NK-92 (cell line): ENCODE results near the gene CDK5RAP3.

ENCODE experiments used
- DNase-seq: peaks from one replicate; lab custom pipeline; 2025; ENCODE audit not compliant: unreplicated experiment; lab: John Stamatoyannopoulos, UW

CDK5RAP3 gene

GRCh38 chr17:47948706-47949196, 22.2 kb upstream of the CDK5RAP3 start:
- no peak for DNase-seq

- DNase-seq, result no peak
Measured at GRCh38 chr17:47949197-47949759, 21.6 kb upstream of the CDK5RAP3 start.

- DNase-seq, result no peak
Measured at GRCh38 chr17:47949946-47950345, 21.0 kb upstream of the CDK5RAP3 start.

GRCh38 chr17:47950448-47950847, 20.5 kb upstream of the CDK5RAP3 start:
- no peak for DNase-seq

- DNase-seq, result no peak
Measured at GRCh38 chr17:47952171-47953021, 18.5 kb upstream of the CDK5RAP3 start.

- DNase-seq, result no peak
Measured at GRCh38 chr17:47953909-47954308, 17.0 kb upstream of the CDK5RAP3 start.

GRCh38 chr17:47955497-47956461, 15.1 kb upstream of the CDK5RAP3 start:
- DNase-seq, result no peak

- DNase-seq, result no peak
Measured at GRCh38 chr17:47956791-47957590, 13.9 kb upstream of the CDK5RAP3 start.

- no peak for DNase-seq
Measured at GRCh38 chr17:47957591-47958490, 13.1 kb upstream of the CDK5RAP3 start, which contains the start of gene PRR15L. Gene PRR15L, minus strand, starts transcription at chr17:47957883. Its CDS starts 4,649 bp downstream, at chr17:47953234.

- DNase-seq, result no peak
Measured at GRCh38 chr17:47959825-47960655, 10.9 kb upstream of the CDK5RAP3 start.

GRCh38 chr17:47961406-47961805, 9.5 kb upstream of the CDK5RAP3 start:
- no peak for DNase-seq

- no peak for DNase-seq
Measured at GRCh38 chr17:47962901-47963300, 8.0 kb upstream of the CDK5RAP3 start.

- no peak for DNase-seq
Measured at GRCh38 chr17:47964856-47965255, 6.1 kb upstream of the CDK5RAP3 start.

GRCh38 chr17:47966079-47966519, 4.8 kb upstream of the CDK5RAP3 start:
- no peak for DNase-seq

- DNase-seq, result no peak
Measured at GRCh38 chr17:47967607-47968252, 3.2 kb upstream of the CDK5RAP3 start.

GRCh38 chr17:47968836-47969235, 2.1 kb upstream of the CDK5RAP3 start:
- no peak for DNase-seq

- no peak for DNase-seq
Measured at GRCh38 chr17:47969930-47970724, 786 bp upstream of the CDK5RAP3 start.
